Measurements from ENCODE around the gene WDTC1.

DNA sequence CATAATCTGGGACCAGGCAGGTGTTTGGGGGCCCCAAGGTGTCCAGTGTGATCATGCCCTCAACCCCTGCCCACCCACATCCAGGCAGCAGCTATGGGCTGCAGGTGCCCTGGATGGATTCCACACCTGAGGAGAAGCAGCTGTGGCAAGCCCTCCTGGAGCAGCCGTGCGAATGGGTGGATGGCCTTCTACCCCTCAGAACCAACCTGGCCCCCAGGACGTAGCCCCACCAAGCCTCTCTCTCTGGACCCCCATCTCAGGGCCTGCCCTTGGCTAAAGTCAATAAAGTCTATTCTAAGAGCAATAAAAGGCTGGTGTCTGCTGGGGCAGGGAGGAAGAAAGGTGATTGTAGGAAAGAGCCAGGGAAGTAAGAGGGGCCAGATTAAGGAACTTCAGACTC lies 119.2 kb downstream of the WDTC1 start:
- TF ChIP-seq, protein P1, sequence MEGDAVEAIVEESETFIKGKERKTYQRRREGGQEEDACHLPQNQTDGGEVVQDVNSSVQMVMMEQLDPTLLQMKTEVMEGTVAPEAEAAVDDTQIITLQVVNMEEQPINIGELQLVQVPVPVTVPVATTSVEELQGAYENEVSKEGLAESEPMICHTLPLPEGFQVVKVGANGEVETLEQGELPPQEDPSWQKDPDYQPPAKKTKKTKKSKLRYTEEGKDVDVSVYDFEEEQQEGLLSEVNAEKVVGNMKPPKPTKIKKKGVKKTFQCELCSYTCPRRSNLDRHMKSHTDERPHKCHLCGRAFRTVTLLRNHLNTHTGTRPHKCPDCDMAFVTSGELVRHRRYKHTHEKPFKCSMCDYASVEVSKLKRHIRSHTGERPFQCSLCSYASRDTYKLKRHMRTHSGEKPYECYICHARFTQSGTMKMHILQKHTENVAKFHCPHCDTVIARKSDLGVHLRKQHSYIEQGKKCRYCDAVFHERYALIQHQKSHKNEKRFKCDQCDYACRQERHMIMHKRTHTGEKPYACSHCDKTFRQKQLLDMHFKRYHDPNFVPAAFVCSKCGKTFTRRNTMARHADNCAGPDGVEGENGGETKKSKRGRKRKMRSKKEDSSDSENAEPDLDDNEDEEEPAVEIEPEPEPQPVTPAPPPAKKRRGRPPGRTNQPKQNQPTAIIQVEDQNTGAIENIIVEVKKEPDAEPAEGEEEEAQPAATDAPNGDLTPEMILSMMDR (IDR thresholded peaks at IDR 0.05): no peak
- TF ChIP-seq JUNB (IDR thresholded peaks at IDR 0.05) (no peak), POLR2A (IDR thresholded peaks at IDR 0.05; ENCODE audit: low read length) (no peak), HOXB13 (CRISPR knock-in tag; IDR thresholded peaks at IDR 0.05; ENCODE audit: low read depth) (no peak), TP53 (CRISPR knock-in tag; IDR thresholded peaks at IDR 0.05) (no peak)

Measured in A549 (cell line).